Measurements from ENCODE around the gene DGCR6L. TPM values are rescaled to one million over a fixed set of nuclear protein-coding genes. Genes with fewer than 3 reads are reported as not detected.
"Not testable (repeated sequence)": the region's sequence is repeated elsewhere in the genome, so short reads cannot be mapped to it uniquely, and the experiment has no call there.

Gene DGCR6L
- total RNA-seq, 2 donors from 2014 or later, result 101 to 109 TPM

- Histone ChIP-seq H3K36me3 (no peaks in the 10 kb centered on the region), H3K27me3 (replicated peaks; ENCODE audit: insufficient read depth) (no peaks in the 10 kb centered on the region), H3K9me3 (no peaks in the 10 kb centered on the region), H3K4me1 (replicated peaks) (peaks cover under 1% of the 10 kb centered on the region), H3K27ac (no peak overlapping the region), H3K4me3 (no peak overlapping the region)
- DNase-seq (ENCODE audit: low spot score), result no peak
- intact Hi-C loops (cut with DNase I), result no loop called here
- no peak for TF ChIP-seq POLR2AphosphoS5 (IDR thresholded peaks at IDR 0.05)
- TF ChIP-seq POLR2A (IDR thresholded peaks at IDR 0.05), result no peak
- TF ChIP-seq CTCF (IDR thresholded peaks at IDR 0.05), result no peak
- 84% methylated on average over 5 of the region's 5 CpGs for WGBS
Observed at GRCh38 chr22:20324139-20324516, 4.3 kb upstream of the DGCR6L start.

- H3K36me3 ChIP-seq; H3K9me3 ChIP-seq; H3K27me3 ChIP-seq (replicated peaks; ENCODE audit: insufficient read depth); H3K27ac ChIP-seq; intact Hi-C loops (cut with DNase I); H3K4me1 ChIP-seq (replicated peaks); H3K4me3 ChIP-seq: not testable (repeated sequence)
- peak; percentile 3 for DNase-seq (ENCODE audit: low spot score)
- 72% methylated on average over 7 of the region's 7 CpGs for WGBS
Observed at GRCh38 chr22:20321552-20322211, 1.8 kb upstream of the DGCR6L start.

GRCh38 chr22:20320659-20321551 is 1.0 kb upstream of the DGCR6L start:
- Histone ChIP-seq H3K27ac (peak overlapping the region; percentile 88 to 90), H3K4me3 (peak overlapping the region; percentile 95 to 97)
- H3K36me3 ChIP-seq; H3K9me3 ChIP-seq; intact Hi-C loops (cut with DNase I); H3K27me3 ChIP-seq (replicated peaks; ENCODE audit: insufficient read depth); H3K4me1 ChIP-seq (replicated peaks): not testable (repeated sequence)
- peak; percentile 2 for DNase-seq (ENCODE audit: low spot score)
- 36% methylated on average over 20 of the region's 20 CpGs for WGBS

GRCh38 chr22:20319041-20319744 is 667 bp downstream of the DGCR6L start:
- H3K4me1 ChIP-seq (replicated peaks), result peaks cover 8% of the 10 kb centered on the region
- peak overlapping the region; percentile 95 to 97 for H3K4me3 ChIP-seq
- no peaks in the 10 kb centered on the region for H3K36me3 ChIP-seq
- H3K27ac ChIP-seq, result peak overlapping the region; percentile 88 to 90
- WGBS, result 3% methylated on average over 32 of the region's 32 CpGs
- H3K27me3 ChIP-seq (replicated peaks; ENCODE audit: insufficient read depth), result no peaks in the 10 kb centered on the region
- intact Hi-C loops (cut with DNase I), result no loop called here
- no peaks in the 10 kb centered on the region for H3K9me3 ChIP-seq
- DNase-seq (ENCODE audit: low spot score), result peak; percentile 4
- no peak for TF ChIP-seq POLR2A (IDR thresholded peaks at IDR 0.05)
- TF ChIP-seq CTCF (IDR thresholded peaks at IDR 0.05), result no peak
- no peak for TF ChIP-seq POLR2AphosphoS5 (IDR thresholded peaks at IDR 0.05)

GRCh38 chr22:20318043-20318688 is 1.7 kb downstream of the DGCR6L start:
- 64% methylated on average over 6 of the region's 6 CpGs for WGBS
- DNase-seq (ENCODE audit: low spot score); H3K4me1 ChIP-seq (replicated peaks): not testable (repeated sequence)

More at GRCh38 chr22:20318043-20318688, 1.7 kb downstream of the DGCR6L start:
- H3K27me3 ChIP-seq (replicated peaks; ENCODE audit: insufficient read depth); H3K9me3 ChIP-seq; H3K36me3 ChIP-seq; H3K27ac ChIP-seq; intact Hi-C loops (cut with DNase I); H3K4me3 ChIP-seq: not testable (repeated sequence)
